Measurements from ENCODE around the gene INSYN1.

- TF ChIP-seq CTCF (IDR thresholded peaks at IDR 0.05; ENCODE audit: poor library complexity, severe bottlenecking) (no peak), MXI1 (conservative IDR thresholded peaks at IDR 0.05; ENCODE audit: poor library complexity, severe bottlenecking) (no peak), EZH2 (IDR thresholded peaks at IDR 0.05; ENCODE audit: borderline replicate concordance, insufficient read depth, low read length, poor library complexity, severe bottlenecking) (no peak)
These were observed 34.5 kb upstream of the INSYN1 start for GRCh38 chr15:73787621-73788020.

Measured in neural cell (in vitro differentiated cells).